HG03039 (cell line): ENCODE results near the gene ACSBG1.

Experiments
- ATAC-seq: cut with Tn5 transposase; IDR thresholded peaks from one replicate; pipeline ENCODE4 v1.9.1; 2021; ENCODE audit warnings: mild to moderate bottlenecking, moderate library complexity; ENCODE audit not compliant: unreplicated experiment

The ACSBG1 gene, protein sequence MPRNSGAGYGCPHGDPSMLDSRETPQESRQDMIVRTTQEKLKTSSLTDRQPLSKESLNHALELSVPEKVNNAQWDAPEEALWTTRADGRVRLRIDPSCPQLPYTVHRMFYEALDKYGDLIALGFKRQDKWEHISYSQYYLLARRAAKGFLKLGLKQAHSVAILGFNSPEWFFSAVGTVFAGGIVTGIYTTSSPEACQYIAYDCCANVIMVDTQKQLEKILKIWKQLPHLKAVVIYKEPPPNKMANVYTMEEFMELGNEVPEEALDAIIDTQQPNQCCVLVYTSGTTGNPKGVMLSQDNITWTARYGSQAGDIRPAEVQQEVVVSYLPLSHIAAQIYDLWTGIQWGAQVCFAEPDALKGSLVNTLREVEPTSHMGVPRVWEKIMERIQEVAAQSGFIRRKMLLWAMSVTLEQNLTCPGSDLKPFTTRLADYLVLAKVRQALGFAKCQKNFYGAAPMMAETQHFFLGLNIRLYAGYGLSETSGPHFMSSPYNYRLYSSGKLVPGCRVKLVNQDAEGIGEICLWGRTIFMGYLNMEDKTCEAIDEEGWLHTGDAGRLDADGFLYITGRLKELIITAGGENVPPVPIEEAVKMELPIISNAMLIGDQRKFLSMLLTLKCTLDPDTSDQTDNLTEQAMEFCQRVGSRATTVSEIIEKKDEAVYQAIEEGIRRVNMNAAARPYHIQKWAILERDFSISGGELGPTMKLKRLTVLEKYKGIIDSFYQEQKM

GRCh38 chr15:78234515-78235040, at the start of gene ACSBG1:
ACSBG1 (minus strand) TSS chr15:78234565; CDS start chr15:78234501, 64 bp downstream.
- ATAC-seq = no peak

DNA sequence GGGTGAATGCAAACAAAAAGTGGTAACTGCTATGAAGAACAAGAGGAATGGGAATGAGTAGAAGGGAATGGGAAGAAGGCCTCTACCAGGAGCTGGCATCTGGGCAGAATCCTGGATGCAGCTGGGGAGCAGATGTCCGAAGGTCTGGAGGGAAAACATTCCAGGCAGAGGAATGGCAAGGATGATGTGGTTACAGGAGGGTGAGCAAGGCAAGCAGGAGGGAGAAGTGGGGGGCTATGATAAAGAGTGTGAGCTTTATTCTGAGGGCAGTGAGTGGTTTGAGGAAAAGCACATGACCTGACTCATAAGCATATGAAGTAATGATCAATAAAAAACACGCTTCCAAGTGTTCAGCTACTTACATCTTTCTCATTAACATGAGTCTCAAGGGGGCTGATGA, 48.0 kb upstream of the ACSBG1 start:
- no peak for ATAC-seq

DNA sequence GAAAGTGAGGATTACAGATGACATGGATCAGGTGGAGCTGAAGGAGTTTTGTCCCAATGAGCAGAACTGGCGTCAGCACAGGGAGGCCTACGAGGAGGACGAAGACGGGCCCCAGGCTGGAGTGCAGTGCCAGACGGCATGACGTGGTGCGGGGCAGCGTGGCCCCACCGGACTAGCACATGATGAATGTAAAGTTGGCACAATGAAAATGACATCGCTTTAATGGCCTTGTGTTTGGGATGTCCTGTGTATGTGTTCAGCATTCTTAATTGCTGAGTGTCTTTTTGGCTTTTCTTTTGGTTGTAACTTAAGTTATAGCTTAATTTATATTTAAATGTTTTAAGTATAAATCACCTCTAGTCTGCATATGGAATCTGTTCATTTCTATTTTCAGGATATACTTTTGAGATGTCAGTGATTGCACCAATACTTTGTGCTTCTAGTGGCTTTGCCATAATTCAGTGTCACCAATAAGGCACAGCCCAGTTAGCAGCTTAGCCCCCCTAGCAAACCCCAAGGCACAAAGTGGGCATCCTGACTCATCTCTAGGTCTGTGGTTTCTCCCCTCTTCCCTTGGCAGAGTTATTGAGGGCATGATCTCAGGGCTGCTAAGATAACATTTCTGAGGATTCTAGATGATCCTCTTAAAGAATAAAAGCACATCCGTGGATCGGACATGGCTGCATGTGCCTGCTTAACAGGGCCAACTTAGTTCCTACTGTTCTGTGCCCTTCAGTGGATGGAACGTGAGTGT, 46.1 kb upstream of the ACSBG1 start:
- ATAC-seq = no peak

DNA sequence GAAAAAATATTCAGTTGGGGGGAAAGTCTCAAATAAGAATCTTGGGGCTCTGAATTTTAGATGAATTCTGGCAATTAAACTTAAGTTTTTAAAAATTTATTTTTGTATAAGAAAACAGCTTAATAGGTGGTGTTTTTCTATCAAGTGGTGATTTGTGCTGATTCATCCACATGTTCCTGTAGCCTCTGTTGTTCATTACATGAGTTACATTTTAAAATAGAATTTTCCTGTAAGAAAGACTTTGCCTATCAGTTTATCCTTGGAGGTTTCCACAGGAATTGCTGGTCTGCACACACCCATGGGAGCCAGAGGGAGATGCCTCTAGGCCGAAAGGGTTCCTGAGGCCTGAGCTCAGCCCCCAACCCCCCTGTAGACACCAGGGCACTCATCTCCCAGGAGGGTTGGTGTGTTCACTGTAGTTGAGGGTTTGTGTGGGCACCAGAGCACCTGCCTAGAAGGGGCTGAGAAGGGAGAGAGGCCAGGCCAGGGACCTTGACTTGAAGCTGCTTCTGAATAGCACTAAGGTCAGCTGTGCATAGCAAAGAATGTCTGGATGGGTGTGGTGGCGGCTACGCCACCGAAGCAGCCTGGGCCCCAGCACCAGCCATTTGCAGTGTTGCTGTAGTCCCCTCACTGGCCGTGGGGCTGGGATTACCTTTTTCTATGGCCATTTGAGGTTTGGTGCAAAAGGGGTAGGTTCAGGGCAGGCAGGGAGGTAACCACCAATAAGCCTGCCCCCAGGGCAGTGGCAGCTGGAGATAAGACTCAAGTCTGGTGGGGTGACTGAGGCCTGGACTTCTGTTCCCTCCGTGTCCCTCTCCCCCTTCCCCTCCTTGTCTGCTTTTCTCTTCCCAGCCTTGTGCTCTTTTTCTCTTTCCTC, 41.9 kb upstream of the ACSBG1 start:
- no peak for ATAC-seq

DNA sequence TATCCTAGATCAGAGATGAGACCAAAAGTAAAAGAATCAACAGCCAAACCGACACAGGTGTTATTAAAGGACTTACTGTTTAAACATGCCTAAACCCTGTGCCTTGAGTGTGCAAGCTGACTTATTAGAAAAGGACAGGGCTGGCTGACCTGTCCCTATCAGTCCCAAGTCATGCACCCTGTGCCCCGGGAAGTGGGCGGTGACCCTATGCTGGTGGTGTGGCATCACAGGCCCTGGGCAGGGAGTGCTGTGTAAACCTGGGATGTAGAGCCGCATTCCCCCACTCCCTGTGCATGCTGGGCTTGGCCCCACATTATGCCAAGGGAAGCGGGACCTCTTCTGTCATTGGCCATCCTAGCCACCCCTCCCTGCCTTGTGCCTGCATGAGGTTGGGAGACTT, 40.6 kb upstream of the ACSBG1 start:
- ATAC-seq = no peak

GRCh38 chr15:78272776-78273175, 38.4 kb upstream of the ACSBG1 start:
- ATAC-seq = no peak

GRCh38 chr15:78272316-78272715, 38.0 kb upstream of the ACSBG1 start:
- no peak for ATAC-seq

- ATAC-seq = no peak
These were observed 32.4 kb upstream of the ACSBG1 start for GRCh38 chr15:78266806-78267205.

- no peak for ATAC-seq
These were observed 31.9 kb upstream of the ACSBG1 start for GRCh38 chr15:78266229-78266628.

- ATAC-seq = no peak
These were observed 31.4 kb upstream of the ACSBG1 start for GRCh38 chr15:78265752-78266224.

DNA sequence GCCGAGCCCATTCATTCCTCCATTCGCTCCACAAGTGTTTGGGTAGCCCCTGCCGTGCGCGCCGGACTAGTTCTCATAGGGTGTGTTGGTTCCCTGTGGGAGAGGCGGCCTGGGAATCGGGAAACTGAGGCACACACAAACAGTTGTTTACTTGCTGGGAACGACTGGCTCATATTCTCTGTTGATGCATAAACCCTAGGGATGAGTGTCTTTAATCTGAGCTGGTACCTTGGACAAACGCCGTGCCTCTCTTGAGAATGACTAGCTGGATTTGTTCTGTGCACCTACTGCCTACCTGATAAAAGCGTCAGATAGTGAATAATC, 30.7 kb upstream of the ACSBG1 start:
- no peak for ATAC-seq

GRCh38 chr15:78264304-78265136, 30.2 kb upstream of the ACSBG1 start, which contains the start of gene DNAJA4:
DNAJA4 (plus strand) TSS chr15:78264562; CDS start chr15:78264764, 202 bp downstream.
- ATAC-seq = no peak

GRCh38 chr15:78263907-78264303, 29.5 kb upstream of the ACSBG1 start:
- no peak for ATAC-seq

DNA sequence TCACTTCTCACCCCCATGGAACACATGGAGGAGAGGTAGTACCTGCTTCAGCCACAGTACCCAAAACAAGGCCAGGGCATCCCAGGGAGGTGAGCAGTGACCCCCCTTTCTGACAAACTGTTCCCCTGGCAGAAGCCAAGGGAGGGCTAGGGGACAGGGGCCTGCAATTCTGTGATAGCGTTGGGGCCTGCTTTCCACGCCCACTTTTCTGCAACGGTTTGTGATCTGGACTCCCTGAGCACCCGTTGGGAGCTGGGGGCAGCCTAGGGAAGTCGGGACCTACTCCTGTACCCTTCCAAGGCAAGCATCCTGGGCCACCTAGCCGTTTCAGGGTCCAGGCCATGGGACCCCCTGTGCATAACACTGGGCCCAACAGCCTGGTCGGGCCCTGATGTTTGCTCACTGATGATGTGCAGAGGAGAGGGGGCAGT, 29.0 kb upstream of the ACSBG1 start:
- no peak for ATAC-seq

GRCh38 chr15:78261062-78261461, 26.7 kb upstream of the ACSBG1 start:
- no peak for ATAC-seq

GRCh38 chr15:78260489-78260888, 26.1 kb upstream of the ACSBG1 start:
- no peak for ATAC-seq

GRCh38 chr15:78259232-78259631, 24.9 kb upstream of the ACSBG1 start:
- no peak for ATAC-seq

DNA sequence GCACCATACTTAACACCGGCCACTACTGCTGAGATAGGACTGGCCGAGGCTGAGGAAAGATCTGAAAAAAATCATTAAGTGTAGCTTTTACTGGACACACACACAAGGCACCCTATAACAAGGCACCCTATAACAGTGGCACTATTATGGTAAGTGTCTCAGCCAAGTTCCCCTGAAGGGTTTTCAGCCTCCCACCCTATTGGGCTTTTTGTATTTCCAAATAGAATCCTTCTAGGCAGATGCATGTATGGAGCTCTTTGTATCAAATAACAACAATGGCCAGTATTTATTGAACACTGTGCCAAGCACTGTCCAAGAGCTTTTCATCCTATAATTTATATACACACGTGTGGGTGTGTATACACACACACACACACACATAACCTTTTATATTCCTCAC, 23.3 kb upstream of the ACSBG1 start:
- ATAC-seq = no peak

- ATAC-seq = no peak
These were observed 21.7 kb upstream of the ACSBG1 start for GRCh38 chr15:78256044-78256437.
